IgD-negative memory B cell (primary cell): Measurements from ENCODE around the gene SPTBN1. TPM values are rescaled to one million over a fixed set of nuclear protein-coding genes. Genes with fewer than 3 reads are reported as not detected.
A peak's percentile ranks its signal among the peaks of the same experiment; 100 is the strongest.

Source experiments
- H3K27ac Mint-ChIP-seq, 3 donors: one replicate each; pipeline ENCODE4 v1.8.0; 2020 to 2022; ENCODE audit warnings: mild to moderate bottlenecking in 3 of 3, mixed read lengths in 3 of 3, moderate library complexity in 1 of 3
- H3K27me3 Mint-ChIP-seq: one replicate; pipeline ENCODE4 v1.8.0; 2021; ENCODE audit warnings: mixed read lengths
- H3K36me3 Mint-ChIP-seq: one replicate; pipeline ENCODE4 v1.8.0; 2020; ENCODE audit warnings: mild to moderate bottlenecking, mixed read lengths
- H3K4me1 Mint-ChIP-seq, 3 donors: one replicate each; pipeline ENCODE4 v1.8.0; 2020 to 2022; ENCODE audit warnings: mixed read lengths in 3 of 3, mild to moderate bottlenecking in 1 of 3
- H3K4me3 Mint-ChIP-seq, 4 donors: one replicate each; pipeline ENCODE4 v1.8.0; 2020 to 2022; ENCODE audit warnings: mild to moderate bottlenecking in 4 of 4, mixed read lengths in 4 of 4, moderate library complexity in 3 of 4
- H3K9me3 Mint-ChIP-seq, 3 donors: one replicate each; pipeline ENCODE4 v1.8.0; 2020 to 2021; ENCODE audit warnings: mixed read lengths in 3 of 3, mild to moderate bottlenecking in 1 of 3
- polyA plus RNA-seq: library from polyadenylated mRNA; unstranded; fragments of 300-500 nt; fragmentation: Illumina TruSeq; gene quantifications from one replicate; pipeline ENCODE4 v1.2.3, GENCODE V29; 2021

The SPTBN1 gene
- polyA plus RNA-seq, 1 donor from 2014 or later: 57.8 TPM

GRCh38 chr2:54575379-54575888 is 119.3 kb downstream of the SPTBN1 start:
- Mint-ChIP-seq H3K4me1 (peaks cover 69 to 89% (median 77%) of the 10 kb centered on the region in 3 donors), H3K27me3 (no peaks in the 10 kb centered on the region), H3K27ac (peak overlapping the region in 2 of 3 donors; percentile 95 to 98), H3K36me3 (peaks cover 10% of the 10 kb centered on the region), H3K4me3 (peak overlapping the region in 1 of 4 donors; percentile 61), H3K9me3 (no peaks in the 10 kb centered on the region)

GRCh38 chr2:54577035-54577434 is 120.9 kb downstream of the SPTBN1 start:
- peaks cover 70 to 88% (median 74%) of the 10 kb centered on the region in 3 donors for H3K4me1 Mint-ChIP-seq
- H3K9me3 Mint-ChIP-seq: no peaks in the 10 kb centered on the region
- H3K4me3 Mint-ChIP-seq: peak overlapping the region in 1 of 4 donors; percentile 7
- no peaks in the 10 kb centered on the region for H3K27me3 Mint-ChIP-seq
- H3K27ac Mint-ChIP-seq: peak overlapping the region; percentile 40 to 77 (median 71)
- peaks cover 9% of the 10 kb centered on the region for H3K36me3 Mint-ChIP-seq

- H3K36me3 Mint-ChIP-seq: peaks cover 9% of the 10 kb centered on the region
- H3K27ac Mint-ChIP-seq: peak overlapping the region in 2 of 3 donors; percentile 27 to 71
- no peaks in the 10 kb centered on the region for H3K9me3 Mint-ChIP-seq
- H3K4me1 Mint-ChIP-seq: peaks cover 66 to 86% (median 73%) of the 10 kb centered on the region in 3 donors
- H3K27me3 Mint-ChIP-seq: no peaks in the 10 kb centered on the region
- H3K4me3 Mint-ChIP-seq: peak overlapping the region in 1 of 4 donors; percentile 72
These were observed 122.0 kb downstream of the SPTBN1 start for GRCh38 chr2:54577944-54578647.

- Mint-ChIP-seq H3K4me1 (peaks cover 68 to 86% (median 73%) of the 10 kb centered on the region in 3 donors), H3K4me3 (peak overlapping the region in 1 of 4 donors; percentile 72), H3K27me3 (no peaks in the 10 kb centered on the region), H3K36me3 (peaks cover 9% of the 10 kb centered on the region), H3K9me3 (no peaks in the 10 kb centered on the region), H3K27ac (peak overlapping the region in 2 of 3 donors; percentile 71)
These were observed 122.5 kb downstream of the SPTBN1 start for GRCh38 chr2:54578648-54579045.

- H3K9me3 Mint-ChIP-seq: no peaks in the 10 kb centered on the region
- peak overlapping the region; percentile 79 to 99 (median 92) for H3K27ac Mint-ChIP-seq
- H3K4me3 Mint-ChIP-seq: peak overlapping the region in 3 of 4 donors; percentile 72 to 91 (median 85)
- H3K36me3 Mint-ChIP-seq: peaks cover 9% of the 10 kb centered on the region
- peaks cover 71 to 86% (median 72%) of the 10 kb centered on the region in 3 donors for H3K4me1 Mint-ChIP-seq
- no peaks in the 10 kb centered on the region for H3K27me3 Mint-ChIP-seq
These were observed 123.0 kb downstream of the SPTBN1 start for GRCh38 chr2:54579061-54579681.

- Mint-ChIP-seq H3K9me3 (no peaks in the 10 kb centered on the region), H3K27me3 (no peaks in the 10 kb centered on the region), H3K27ac (peak overlapping the region; percentile 79 to 99 (median 92)), H3K4me1 (peaks cover 71 to 85% (median 72%) of the 10 kb centered on the region in 3 donors), H3K4me3 (peak overlapping the region; percentile 64 to 91 (median 78)), H3K36me3 (peaks cover 9% of the 10 kb centered on the region)
These were observed 123.8 kb downstream of the SPTBN1 start for GRCh38 chr2:54579682-54580620.

GRCh38 chr2:54581326-54582039 is 125.4 kb downstream of the SPTBN1 start:
- H3K27ac Mint-ChIP-seq: peak overlapping the region; percentile 79 to 93 (median 87)
- no peaks in the 10 kb centered on the region for H3K9me3 Mint-ChIP-seq
- H3K4me3 Mint-ChIP-seq: peak overlapping the region; percentile 70 to 92 (median 83)
- peaks cover 4% of the 10 kb centered on the region for H3K36me3 Mint-ChIP-seq
- H3K4me1 Mint-ChIP-seq: peaks cover 76 to 87% (median 79%) of the 10 kb centered on the region in 3 donors
- no peaks in the 10 kb centered on the region for H3K27me3 Mint-ChIP-seq

- Mint-ChIP-seq H3K36me3 (peaks cover 3% of the 10 kb centered on the region), H3K9me3 (no peaks in the 10 kb centered on the region), H3K4me3 (peak overlapping the region; percentile 42 to 89 (median 72)), H3K27me3 (no peaks in the 10 kb centered on the region), H3K27ac (peak overlapping the region; percentile 43 to 93 (median 79)), H3K4me1 (peaks cover 72 to 87% (median 86%) of the 10 kb centered on the region in 3 donors)
These were observed 126.9 kb downstream of the SPTBN1 start for GRCh38 chr2:54582987-54583386.

- Mint-ChIP-seq H3K27me3 (no peaks in the 10 kb centered on the region), H3K36me3 (peaks cover 1% of the 10 kb centered on the region)
These were observed 128.5 kb downstream of the SPTBN1 start for GRCh38 chr2:54584598-54584997.

GRCh38 chr2:54585136-54585733 is 129.1 kb downstream of the SPTBN1 start:
- Mint-ChIP-seq H3K27me3 (no peaks in the 10 kb centered on the region), H3K9me3 (no peaks in the 10 kb centered on the region), H3K4me3 (peak overlapping the region; percentile 50 to 81 (median 76)), H3K36me3 (peaks cover 1% of the 10 kb centered on the region), H3K4me1 (peaks cover 69 to 84% (median 84%) of the 10 kb centered on the region in 3 donors), H3K27ac (peak overlapping the region; percentile 20 to 88 (median 75))

More at GRCh38 chr2:54584598-54584997, 128.5 kb downstream of the SPTBN1 start:
- Mint-ChIP-seq H3K27ac (peak overlapping the region in 2 of 3 donors; percentile 59 to 88), H3K9me3 (no peaks in the 10 kb centered on the region), H3K4me1 (peaks cover 72 to 85% (median 85%) of the 10 kb centered on the region in 3 donors), H3K4me3 (peak overlapping the region in 3 of 4 donors; percentile 30 to 81 (median 74))

- H3K4me3 Mint-ChIP-seq: peak overlapping the region in 3 of 4 donors; percentile 74 to 81 (median 77)
- H3K36me3 Mint-ChIP-seq: peaks cover 1% of the 10 kb centered on the region
- no peaks in the 10 kb centered on the region for H3K27me3 Mint-ChIP-seq
- no peaks in the 10 kb centered on the region for H3K9me3 Mint-ChIP-seq
- peaks cover 75 to 89% (median 88%) of the 10 kb centered on the region in 3 donors for H3K4me1 Mint-ChIP-seq
- peak overlapping the region in 1 of 3 donors; percentile 75 for H3K27ac Mint-ChIP-seq
These were observed 129.9 kb downstream of the SPTBN1 start for GRCh38 chr2:54586062-54586461.

- peaks cover under 1% of the 10 kb centered on the region for H3K36me3 Mint-ChIP-seq
These were observed 130.4 kb downstream of the SPTBN1 start for GRCh38 chr2:54586494-54586893.

More at GRCh38 chr2:54586494-54586893, 130.4 kb downstream of the SPTBN1 start:
- H3K4me3 Mint-ChIP-seq: peak overlapping the region in 1 of 4 donors; percentile 10
- H3K27ac Mint-ChIP-seq: peak overlapping the region in 1 of 3 donors; percentile 63
- H3K9me3 Mint-ChIP-seq: no peaks in the 10 kb centered on the region
- peaks cover 77 to 90% (median 89%) of the 10 kb centered on the region in 3 donors for H3K4me1 Mint-ChIP-seq
- H3K27me3 Mint-ChIP-seq: no peaks in the 10 kb centered on the region
